GM12878 (cell line): ENCODE results near the gene SHF. TPM values are rescaled to one million over a fixed set of nuclear protein-coding genes. Genes with fewer than 3 reads are reported as not detected.

Experiments used
- CBFB ChIP-seq: IDR thresholded peaks from 2 replicates; pipeline ENCODE4 v1.6.1; 2016; ENCODE audit warnings: antibody characterized with exemption, low read depth
- CREB1 ChIP-seq: IDR thresholded peaks from 2 replicates; pipeline ENCODE4 v1.6.1; 2012; ENCODE audit warnings: low read depth, mild to moderate bottlenecking, inconsistent platforms
- ELK1 ChIP-seq: IDR thresholded peaks from 2 replicates; pipeline ENCODE4 v1.6.1; 2012; ENCODE audit warnings: low read depth, low read length, improper control_type of control experiment
- ETV6 ChIP-seq, 2 experiments: fragments of 450-650 bp in 1 of 2; IDR thresholded peaks in 1 of 2; conservative IDR thresholded peaks in 1 of 2; 2 replicates each; pipeline ENCODE4 v1.6.1; 2014; ENCODE audit warnings: antibody characterized with exemption in 1 of 2, borderline replicate concordance in 1 of 2, low read depth in 1 of 2, mild to moderate bottlenecking in 1 of 2, moderate library complexity in 1 of 2
- GATAD2B ChIP-seq: fragments of 450-650 bp; conservative IDR thresholded peaks from 2 replicates; pipeline ENCODE4 v1.6.1; 2017; ENCODE audit warnings: low read depth, mild to moderate bottlenecking, moderate library complexity
- IKZF1 ChIP-seq: fragments of 450-650 bp; conservative IDR thresholded peaks from 2 replicates; pipeline ENCODE4 v1.6.1; 2017; ENCODE audit warnings: antibody characterized with exemption, mild to moderate bottlenecking
- LARP7 ChIP-seq: fragments of 450-650 bp; IDR thresholded peaks from 2 replicates; pipeline ENCODE4 v1.6.1; 2017; ENCODE audit warnings: mild to moderate bottlenecking
- MYB ChIP-seq: fragments of 150-350 bp; IDR thresholded peaks from 2 replicates; pipeline ENCODE4 v1.6.1; 2014; ENCODE audit warnings: mild to moderate bottlenecking, low read depth, low read length, borderline replicate concordance
- PAX5 ChIP-seq: IDR thresholded peaks from 2 replicates; pipeline ENCODE4 v1.6.1; 2011; ENCODE audit warnings: low read depth, low read length, borderline replicate concordance
- SMC3 ChIP-seq: IDR thresholded peaks from 2 replicates; pipeline ENCODE4 v1.6.1; 2011; ENCODE audit warnings: low read length, improper control_type of control experiment, borderline replicate concordance
- SUPT20H ChIP-seq: IDR thresholded peaks from 2 replicates; pipeline ENCODE4 v1.6.1; 2011; ENCODE audit warnings: low read depth, mild to moderate bottlenecking, low read length, moderate library complexity, borderline replicate concordance; ENCODE audit not compliant: control insufficient read depth
- ZSCAN29 ChIP-seq: fragments of 450-650 bp; IDR thresholded peaks from 2 replicates; pipeline ENCODE4 v1.6.1; 2017; ENCODE audit warnings: mild to moderate bottlenecking, moderate library complexity
- polyA plus RNA-seq, 11 experiments: library from polyadenylated mRNA; depleted of rRNA in 4 of 11; unstranded in 6 of 11; stranded (reverse) in 5 of 11; fragments of >200 nt; fragmentation: Nextera tagmentation in 4 of 11; fragmentation: Illumina TruSeq in 1 of 11; extraction: Ambion mirVana in 4 of 11; extraction: Trizol in 1 of 11; gene quantifications; 1 replicate in 1 of 11; 2 replicates in 10 of 11; pipeline versions ENCODE4 v1.2.1 to v1.2.3, GENCODE V29; 2011 to 2016; ENCODE audit warnings: inconsistent platforms in 2 of 11, missing spikeins in 2 of 11, low read depth in 1 of 11
- total RNA-seq, 4 experiments: library from RNA; depleted of rRNA in 3 of 4; stranded (reverse); fragments of >200 nt in 3 of 4; fragmentation: Illumina TruSeq in 1 of 4; extraction: Trizol in 1 of 4; gene quantifications; 2 replicates each; pipeline versions ENCODE4 v1.2.1 to v1.2.3, GENCODE V29; 2013 to 2021
- TF ChIP-seq, protein P1 (sequence below): fragments of 450-650 bp; formaldehyde crosslinking; IDR thresholded peaks from 2 replicates; pipeline ENCODE4 v1.4.0; 2022; ENCODE audit warnings: mild to moderate bottlenecking, moderate library complexity
- TF ChIP-seq, protein P2 (sequence below): fragments of 450-650 bp; IDR thresholded peaks from 2 replicates; pipeline ENCODE4 v1.6.1; 2018; ENCODE audit warnings: mild to moderate bottlenecking, low read depth, moderate library complexity; ENCODE audit not compliant: partially characterized antibody
- TF ChIP-seq, protein P3 (sequence below): fragments of 450-650 bp; conservative IDR thresholded peaks from 2 replicates; pipeline ENCODE4 v1.6.1; 2017; ENCODE audit warnings: mild to moderate bottlenecking, moderate library complexity
- TF ChIP-seq, protein P4 (sequence below): fragments of 450-650 bp; IDR thresholded peaks from 2 replicates; pipeline ENCODE4 v1.6.1; 2016; ENCODE audit warnings: mild to moderate bottlenecking

Gene SHF
- total and polyA plus RNA-seq, 10 of the 15 experiments (the other 5 are each of a cell fraction or from before 2014, with no cell fraction given): 0.04 to 5.7 (median 1.0) TPM; not detected in 1

GRCh38 chr15:45200799-45201556, 13.2 kb upstream of the SHF start (continued):
- TF ChIP-seq, protein P1, sequence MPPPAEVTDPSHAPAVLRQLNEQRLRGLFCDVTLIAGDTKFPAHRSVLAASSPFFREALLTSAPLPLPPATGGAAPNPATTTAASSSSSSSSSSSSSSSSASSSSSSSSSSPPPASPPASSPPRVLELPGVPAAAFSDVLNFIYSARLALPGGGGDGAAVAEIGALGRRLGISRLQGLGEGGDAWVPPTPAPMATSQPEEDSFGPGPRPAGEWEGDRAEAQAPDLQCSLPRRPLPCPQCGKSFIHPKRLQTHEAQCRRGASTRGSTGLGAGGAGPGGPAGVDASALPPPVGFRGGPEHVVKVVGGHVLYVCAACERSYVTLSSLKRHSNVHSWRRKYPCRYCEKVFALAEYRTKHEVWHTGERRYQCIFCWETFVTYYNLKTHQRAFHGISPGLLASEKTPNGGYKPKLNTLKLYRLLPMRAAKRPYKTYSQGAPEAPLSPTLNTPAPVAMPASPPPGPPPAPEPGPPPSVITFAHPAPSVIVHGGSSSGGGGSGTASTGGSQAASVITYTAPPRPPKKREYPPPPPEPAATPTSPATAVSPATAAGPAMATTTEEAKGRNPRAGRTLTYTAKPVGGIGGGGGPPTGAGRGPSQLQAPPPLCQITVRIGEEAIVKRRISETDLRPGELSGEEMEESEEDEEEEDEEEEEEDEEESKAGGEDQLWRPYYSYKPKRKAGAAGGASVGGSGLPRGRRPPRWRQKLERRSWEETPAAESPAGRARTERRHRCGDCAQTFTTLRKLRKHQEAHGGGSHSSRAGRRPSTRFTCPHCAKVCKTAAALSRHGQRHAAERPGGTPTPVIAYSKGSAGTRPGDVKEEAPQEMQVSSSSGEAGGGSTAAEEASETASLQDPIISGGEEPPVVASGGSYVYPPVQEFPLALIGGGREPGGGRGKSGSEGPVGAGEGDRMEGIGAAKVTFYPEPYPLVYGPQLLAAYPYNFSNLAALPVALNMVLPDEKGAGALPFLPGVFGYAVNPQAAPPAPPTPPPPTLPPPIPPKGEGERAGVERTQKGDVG (CRISPR knock-in tag): no peak
- TF ChIP-seq MYB (no peak), GATAD2B (no peak), ELK1 (no peak), CREB1 (peak; percentile 55), SUPT20H (no peak), ETV6 (conservative IDR thresholded peaks at IDR 0.05 in 1 of 2, IDR thresholded peaks at IDR 0.05 in 1 of 2; ENCODE audit: borderline replicate concordance in 1 of 2, low read depth in 1 of 2) (no peak), PAX5 (0 out of 2 replicates have a peak, but pooled peaks have one; percentile 39), ZSCAN29 (peak; percentile 83), SMC3 (no peak), IKZF1 (peak; percentile 41; the same call in 1 of the 2 replicates), CBFB (no peak), LARP7 (no peak; the same call in 1 of the 2 replicates)
- TF ChIP-seq, protein P2, sequence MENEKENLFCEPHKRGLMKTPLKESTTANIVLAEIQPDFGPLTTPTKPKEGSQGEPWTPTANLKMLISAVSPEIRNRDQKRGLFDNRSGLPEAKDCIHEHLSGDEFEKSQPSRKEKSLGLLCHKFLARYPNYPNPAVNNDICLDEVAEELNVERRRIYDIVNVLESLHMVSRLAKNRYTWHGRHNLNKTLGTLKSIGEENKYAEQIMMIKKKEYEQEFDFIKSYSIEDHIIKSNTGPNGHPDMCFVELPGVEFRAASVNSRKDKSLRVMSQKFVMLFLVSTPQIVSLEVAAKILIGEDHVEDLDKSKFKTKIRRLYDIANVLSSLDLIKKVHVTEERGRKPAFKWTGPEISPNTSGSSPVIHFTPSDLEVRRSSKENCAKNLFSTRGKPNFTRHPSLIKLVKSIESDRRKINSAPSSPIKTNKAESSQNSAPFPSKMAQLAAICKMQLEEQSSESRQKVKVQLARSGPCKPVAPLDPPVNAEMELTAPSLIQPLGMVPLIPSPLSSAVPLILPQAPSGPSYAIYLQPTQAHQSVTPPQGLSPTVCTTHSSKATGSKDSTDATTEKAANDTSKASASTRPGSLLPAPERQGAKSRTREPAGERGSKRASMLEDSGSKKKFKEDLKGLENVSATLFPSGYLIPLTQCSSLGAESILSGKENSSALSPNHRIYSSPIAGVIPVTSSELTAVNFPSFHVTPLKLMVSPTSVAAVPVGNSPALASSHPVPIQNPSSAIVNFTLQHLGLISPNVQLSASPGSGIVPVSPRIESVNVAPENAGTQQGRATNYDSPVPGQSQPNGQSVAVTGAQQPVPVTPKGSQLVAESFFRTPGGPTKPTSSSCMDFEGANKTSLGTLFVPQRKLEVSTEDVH: no peak
- TF ChIP-seq, protein P3, sequence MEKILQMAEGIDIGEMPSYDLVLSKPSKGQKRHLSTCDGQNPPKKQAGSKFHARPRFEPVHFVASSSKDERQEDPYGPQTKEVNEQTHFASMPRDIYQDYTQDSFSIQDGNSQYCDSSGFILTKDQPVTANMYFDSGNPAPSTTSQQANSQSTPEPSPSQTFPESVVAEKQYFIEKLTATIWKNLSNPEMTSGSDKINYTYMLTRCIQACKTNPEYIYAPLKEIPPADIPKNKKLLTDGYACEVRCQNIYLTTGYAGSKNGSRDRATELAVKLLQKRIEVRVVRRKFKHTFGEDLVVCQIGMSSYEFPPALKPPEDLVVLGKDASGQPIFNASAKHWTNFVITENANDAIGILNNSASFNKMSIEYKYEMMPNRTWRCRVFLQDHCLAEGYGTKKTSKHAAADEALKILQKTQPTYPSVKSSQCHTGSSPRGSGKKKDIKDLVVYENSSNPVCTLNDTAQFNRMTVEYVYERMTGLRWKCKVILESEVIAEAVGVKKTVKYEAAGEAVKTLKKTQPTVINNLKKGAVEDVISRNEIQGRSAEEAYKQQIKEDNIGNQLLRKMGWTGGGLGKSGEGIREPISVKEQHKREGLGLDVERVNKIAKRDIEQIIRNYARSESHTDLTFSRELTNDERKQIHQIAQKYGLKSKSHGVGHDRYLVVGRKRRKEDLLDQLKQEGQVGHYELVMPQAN: no peak
- TF ChIP-seq, protein P4, sequence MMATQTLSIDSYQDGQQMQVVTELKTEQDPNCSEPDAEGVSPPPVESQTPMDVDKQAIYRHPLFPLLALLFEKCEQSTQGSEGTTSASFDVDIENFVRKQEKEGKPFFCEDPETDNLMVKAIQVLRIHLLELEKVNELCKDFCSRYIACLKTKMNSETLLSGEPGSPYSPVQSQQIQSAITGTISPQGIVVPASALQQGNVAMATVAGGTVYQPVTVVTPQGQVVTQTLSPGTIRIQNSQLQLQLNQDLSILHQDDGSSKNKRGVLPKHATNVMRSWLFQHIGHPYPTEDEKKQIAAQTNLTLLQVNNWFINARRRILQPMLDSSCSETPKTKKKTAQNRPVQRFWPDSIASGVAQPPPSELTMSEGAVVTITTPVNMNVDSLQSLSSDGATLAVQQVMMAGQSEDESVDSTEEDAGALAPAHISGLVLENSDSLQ: no peak
